ENCODE results near the gene RBL2. TPM values are rescaled to one million over a fixed set of nuclear protein-coding genes. Genes with fewer than 3 reads are reported as not detected.

Gene RBL2
- total and polyA plus RNA-seq, 5 donors, result 26.2 to 47.4 (median 44.5) TPM

- no peak overlapping the region for H3K27ac ChIP-seq (ENCODE audit: low read length)
- ATAC-seq, result no peak
- intact Hi-C loops (cut with DNase I), result no loop called here
Observed at GRCh38 chr16:53486230-53486629, 52.0 kb downstream of the RBL2 start.

GRCh38 chr16:53489755-53490154, 55.5 kb downstream of the RBL2 start:
- ATAC-seq (no peak), DNase-seq (no peak)
- Histone ChIP-seq H3K4me3 (ENCODE audit: low read length) (no peak overlapping the region), H3K27ac (ENCODE audit: low read length) (no peak overlapping the region), H3K9me3 (ENCODE audit: control insufficient read depth, low read length) (no peaks in the 10 kb centered on the region), H3K27me3 (ENCODE audit: control insufficient read depth, insufficient read depth) (no peaks in the 10 kb centered on the region), H3K4me1 (ENCODE audit: control insufficient read depth, insufficient read depth, low read length) (no peaks in the 10 kb centered on the region)
- WGBS, result 50% methylated on average over 1 of the region's 1 CpG
- intact Hi-C loops (cut with DNase I), result no loop called here

More at GRCh38 chr16:53486230-53486629, 52.0 kb downstream of the RBL2 start:
- Histone ChIP-seq H3K9me3 (ENCODE audit: control insufficient read depth, low read length) (no peaks in the 10 kb centered on the region), H3K4me3 (ENCODE audit: low read length) (no peak overlapping the region), H3K4me1 (ENCODE audit: control insufficient read depth, insufficient read depth, low read length) (no peaks in the 10 kb centered on the region), H3K27me3 (ENCODE audit: control insufficient read depth, insufficient read depth) (no peaks in the 10 kb centered on the region)
- DNase-seq, result no peak

- WGBS, result 91% methylated on average over 1 of the region's 1 CpG
Observed at GRCh38 chr16:53492503-53492902, 58.2 kb downstream of the RBL2 start.

GRCh38 chr16:53494636-53495035, 60.4 kb downstream of the RBL2 start:
- ATAC-seq (no peak), DNase-seq (no peak)
- Histone ChIP-seq H3K4me3 (ENCODE audit: low read length) (no peak overlapping the region), H3K27me3 (ENCODE audit: control insufficient read depth, insufficient read depth) (no peaks in the 10 kb centered on the region), H3K4me1 (ENCODE audit: control insufficient read depth, insufficient read depth, low read length) (no peaks in the 10 kb centered on the region), H3K27ac (ENCODE audit: low read length) (no peak overlapping the region), H3K9me3 (ENCODE audit: control insufficient read depth, low read length) (no peaks in the 10 kb centered on the region)
- 93% methylated on average over 6 of the region's 6 CpGs for WGBS
- intact Hi-C loops (cut with DNase I), result no loop called here

More at GRCh38 chr16:53492503-53492902, 58.2 kb downstream of the RBL2 start:
- Histone ChIP-seq H3K27ac (ENCODE audit: low read length) (no peak overlapping the region), H3K4me3 (ENCODE audit: low read length) (no peak overlapping the region), H3K9me3 (ENCODE audit: control insufficient read depth, low read length) (no peaks in the 10 kb centered on the region), H3K27me3 (ENCODE audit: control insufficient read depth, insufficient read depth) (no peaks in the 10 kb centered on the region), H3K4me1 (ENCODE audit: control insufficient read depth, insufficient read depth, low read length) (no peaks in the 10 kb centered on the region)
- intact Hi-C loops (cut with DNase I), result no loop called here
- ATAC-seq (no peak), DNase-seq (no peak)

- H3K27me3 ChIP-seq (ENCODE audit: control insufficient read depth, insufficient read depth), result no peaks in the 10 kb centered on the region
- intact Hi-C loops (cut with DNase I), result no loop called here
- no peak for DNase-seq
- H3K4me3 ChIP-seq (ENCODE audit: low read length), result no peak overlapping the region
- no peak for ATAC-seq
- no peaks in the 10 kb centered on the region for H3K4me1 ChIP-seq (ENCODE audit: control insufficient read depth, insufficient read depth, low read length)
- 91% methylated on average over 4 of the region's 4 CpGs for WGBS
- no peaks in the 10 kb centered on the region for H3K9me3 ChIP-seq (ENCODE audit: control insufficient read depth, low read length)
- H3K27ac ChIP-seq (ENCODE audit: low read length), result no peak overlapping the region
Observed at GRCh38 chr16:53495325-53495724, 61.1 kb downstream of the RBL2 start.

- Histone ChIP-seq H3K4me1 (ENCODE audit: control insufficient read depth, insufficient read depth, low read length) (peaks cover 4% of the 10 kb centered on the region), H3K27me3 (ENCODE audit: control insufficient read depth, insufficient read depth) (no peaks in the 10 kb centered on the region), H3K4me3 (ENCODE audit: low read length) (no peak overlapping the region), H3K27ac (ENCODE audit: low read length) (no peak overlapping the region), H3K9me3 (ENCODE audit: control insufficient read depth, low read length) (no peaks in the 10 kb centered on the region)
- WGBS, result 90% methylated on average over 4 of the region's 4 CpGs
- no peak for DNase-seq
- intact Hi-C loops (cut with DNase I), result no loop called here
- ATAC-seq, result no peak
Observed at GRCh38 chr16:53498984-53499383, 64.7 kb downstream of the RBL2 start.

GRCh38 chr16:53501216-53501859, 67.1 kb downstream of the RBL2 start:
- intact Hi-C loops (cut with DNase I), result no loop called here
- peak overlapping the region; percentile 25 for H3K27ac ChIP-seq (ENCODE audit: low read length)
- peaks cover 12% of the 10 kb centered on the region for H3K4me1 ChIP-seq (ENCODE audit: control insufficient read depth, insufficient read depth, low read length)
- no peak for DNase-seq
- H3K27me3 ChIP-seq (ENCODE audit: control insufficient read depth, insufficient read depth), result no peaks in the 10 kb centered on the region
- ATAC-seq, result no peak
- WGBS, result 44% methylated on average over 9 of the region's 9 CpGs
- peak overlapping the region; percentile 57 for H3K4me3 ChIP-seq (ENCODE audit: low read length)
- no peaks in the 10 kb centered on the region for H3K9me3 ChIP-seq (ENCODE audit: control insufficient read depth, low read length)

GRCh38 chr16:53502331-53503269, 68.3 kb downstream of the RBL2 start, which contains the start of gene AKTIP:
TSS of gene AKTIP (minus strand) at chr16:53503209. CDS start at chr16:53500259, 2,950 bp downstream.
- WGBS, result under 1% methylated on average over 76 of the region's 76 CpGs
- DNase-seq, result no peak

GRCh38 chr16:53503270-53503923, 69.1 kb downstream of the RBL2 start:
- ATAC-seq (peak; percentile 95 to 96), DNase-seq (peak; percentile 100)
- H3K4me1 ChIP-seq (ENCODE audit: control insufficient read depth, insufficient read depth, low read length), result peaks cover 12% of the 10 kb centered on the region
- no peaks in the 10 kb centered on the region for H3K27me3 ChIP-seq (ENCODE audit: control insufficient read depth, insufficient read depth)
- no peaks in the 10 kb centered on the region for H3K9me3 ChIP-seq (ENCODE audit: control insufficient read depth, low read length)
- under 1% methylated on average over 46 of the region's 46 CpGs for WGBS
- intact Hi-C loops (cut with DNase I), result no loop called here
- peak overlapping the region; percentile 57 for H3K4me3 ChIP-seq (ENCODE audit: low read length)
- H3K27ac ChIP-seq (ENCODE audit: low read length), result peak overlapping the region; percentile 100

More at GRCh38 chr16:53502331-53503269, 68.3 kb downstream of the RBL2 start, which contains the start of gene AKTIP:
- intact Hi-C loops (cut with DNase I), result no loop called here
- H3K4me1 ChIP-seq (ENCODE audit: control insufficient read depth, insufficient read depth, low read length), result peaks cover 12% of the 10 kb centered on the region
- no peaks in the 10 kb centered on the region for H3K9me3 ChIP-seq (ENCODE audit: control insufficient read depth, low read length)
- no peaks in the 10 kb centered on the region for H3K27me3 ChIP-seq (ENCODE audit: control insufficient read depth, insufficient read depth)
- ATAC-seq, result peak; percentile 20 to 38
- peak within 1 kb of the TSS; percentile 57 for H3K4me3 ChIP-seq (ENCODE audit: low read length)
- peak within 1 kb of the TSS; percentile 100 for H3K27ac ChIP-seq (ENCODE audit: low read length)

GRCh38 chr16:53503991-53504663, 69.9 kb downstream of the RBL2 start:
- Histone ChIP-seq H3K9me3 (ENCODE audit: control insufficient read depth, low read length) (no peaks in the 10 kb centered on the region), H3K4me3 (ENCODE audit: low read length) (peak overlapping the region; percentile 39), H3K27ac (ENCODE audit: low read length) (peak overlapping the region; percentile 100), H3K4me1 (ENCODE audit: control insufficient read depth, insufficient read depth, low read length) (peaks cover 12% of the 10 kb centered on the region), H3K27me3 (ENCODE audit: control insufficient read depth, insufficient read depth) (no peaks in the 10 kb centered on the region)
- ATAC-seq (peak; percentile 10 to 30), DNase-seq (peak; percentile 76 to 84 (median 84))
- WGBS, result 2% methylated on average over 15 of the region's 15 CpGs
- intact Hi-C loops (cut with DNase I), result no loop called here
